HUES64 (cell line): Measurements from ENCODE around the gene ZDHHC11.

ENCODE experiments used
- H3K27ac ChIP-seq: 2 replicates; pipeline ENCODE4 v1.7.0; 2013; ENCODE audit warnings: low read depth, low read length, inconsistent platforms
- H3K27me3 ChIP-seq: 2 replicates; pipeline ENCODE4 v1.6.1; 2013; ENCODE audit warnings: mild to moderate bottlenecking, low read length; ENCODE audit not compliant: insufficient read depth
- H3K36me3 ChIP-seq: 2 replicates; pipeline ENCODE4 v1.6.1; 2013; ENCODE audit warnings: mild to moderate bottlenecking, low read length; ENCODE audit not compliant: insufficient read depth
- H3K4me1 ChIP-seq: 2 replicates; pipeline ENCODE4 v1.6.1; 2013; ENCODE audit warnings: mild to moderate bottlenecking, low read length, moderate library complexity; ENCODE audit not compliant: insufficient read depth
- H3K4me3 ChIP-seq: 2 replicates; pipeline ENCODE4 v1.5.1; 2013; ENCODE audit warnings: mild to moderate bottlenecking, low read length, moderate library complexity
- H3K9ac ChIP-seq: 2 replicates; pipeline ENCODE4 v1.6.1; 2013; ENCODE audit warnings: mild to moderate bottlenecking, low read depth, low read length
- H3K9me3 ChIP-seq: 2 replicates; pipeline ENCODE4 v1.6.1; 2013; ENCODE audit warnings: low read depth, low read length; ENCODE audit not compliant: insufficient read depth
- WGBS: fragments of 150-250, 120-280 bp; methylation state at CpG from one replicate; pipeline ENCODE4 v1.1.7; 2013; ENCODE audit warnings: missing lambda C conversion rate; 5-methylcytosine and 5-hydroxymethylcytosine counted together

The ZDHHC11 gene

DNA sequence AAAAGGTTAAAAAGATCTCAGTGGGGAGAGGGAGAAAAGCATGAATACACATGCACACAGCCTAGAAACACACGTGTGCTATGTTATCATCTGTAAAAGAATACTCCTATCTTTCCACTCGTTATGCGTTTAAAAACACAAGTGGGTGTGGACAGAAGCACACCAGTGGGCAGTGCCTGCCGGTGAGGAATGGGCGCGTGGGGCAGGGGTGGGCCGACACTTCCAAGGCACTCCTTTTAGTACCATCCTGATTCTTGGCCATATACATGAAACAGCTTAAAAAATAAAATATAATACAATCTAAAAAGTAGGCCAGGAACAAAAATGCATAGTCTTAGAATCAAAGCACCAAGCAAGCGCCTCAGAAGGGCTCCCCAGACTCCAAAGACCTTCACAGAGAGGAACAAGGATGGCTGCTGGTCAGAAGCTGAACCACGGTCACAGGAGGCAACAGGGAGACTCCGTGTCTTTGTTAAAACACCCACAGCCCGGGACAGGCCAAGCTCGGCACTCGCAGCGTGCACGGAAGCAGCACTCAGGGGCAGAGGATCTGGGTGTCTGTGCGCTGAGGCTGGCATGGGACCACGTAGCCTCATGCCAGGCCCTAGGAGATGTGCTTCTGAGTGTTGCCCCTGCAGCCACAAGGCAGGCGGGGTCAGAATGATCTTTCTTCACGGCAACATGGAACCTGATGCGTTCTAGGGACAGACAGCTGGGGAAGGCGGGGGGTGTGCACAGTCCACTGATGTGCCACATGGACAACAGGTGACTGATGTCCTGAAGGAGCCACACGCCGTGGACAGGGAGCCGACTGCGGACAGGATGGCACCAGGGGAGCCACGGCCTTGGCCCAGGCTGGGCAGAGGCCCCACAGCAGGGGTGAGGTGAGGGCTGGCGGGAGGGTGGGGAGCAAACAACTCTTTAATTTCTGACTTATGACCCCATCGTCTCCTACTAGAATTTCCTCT lies 25.9 kb upstream of the ZDHHC11 start:
- Histone ChIP-seq H3K4me3 (no peak overlapping the region), H3K4me1 (no peaks in the 10 kb centered on the region), H3K36me3 (peaks cover 78% of the 10 kb centered on the region), H3K27ac (no peak overlapping the region), H3K27me3 (no peaks in the 10 kb centered on the region), H3K9me3 (no peaks in the 10 kb centered on the region), H3K9ac (no peak overlapping the region)
- 97% methylated on average over 28 of the region's 28 CpGs for WGBS

- H3K27ac ChIP-seq = no peak overlapping the region
Measured at GRCh38 chr5:875931-876330, 25.1 kb upstream of the ZDHHC11 start.

DNA sequence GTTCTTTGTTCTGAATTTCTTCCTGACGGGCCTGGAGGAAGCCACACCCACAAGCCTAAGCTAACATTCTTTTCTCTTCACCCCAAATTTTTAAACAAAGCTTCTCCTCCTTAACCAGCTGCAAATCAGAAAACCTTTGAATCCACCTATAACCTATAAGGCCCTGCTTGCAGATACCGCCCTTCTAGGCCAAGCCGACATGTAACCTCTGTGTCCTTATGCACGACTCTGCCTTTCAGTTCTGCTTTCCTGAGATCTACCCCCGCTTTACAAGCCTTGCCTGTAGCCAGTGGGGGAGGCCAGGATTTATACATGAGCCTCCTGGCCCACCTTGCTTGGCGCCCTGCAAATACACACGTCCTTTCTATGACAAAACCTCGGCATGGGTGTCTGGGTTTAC lies 22.5 kb upstream of the ZDHHC11 start:
- 94% methylated on average over 8 of the region's 8 CpGs for WGBS
- H3K36me3 ChIP-seq = peaks cover 97% of the 10 kb centered on the region
- H3K9ac ChIP-seq = no peak overlapping the region
- no peaks in the 10 kb centered on the region for H3K4me1 ChIP-seq
- no peak overlapping the region for H3K4me3 ChIP-seq
- H3K27me3 ChIP-seq = no peaks in the 10 kb centered on the region
- no peaks in the 10 kb centered on the region for H3K9me3 ChIP-seq
- H3K27ac ChIP-seq = no peak overlapping the region

More at GRCh38 chr5:875931-876330, 25.1 kb upstream of the ZDHHC11 start:
- Histone ChIP-seq H3K9me3 (no peaks in the 10 kb centered on the region), H3K4me3 (no peak overlapping the region), H3K4me1 (no peaks in the 10 kb centered on the region), H3K36me3 (peaks cover 78% of the 10 kb centered on the region), H3K27me3 (no peaks in the 10 kb centered on the region), H3K9ac (no peak overlapping the region)
- WGBS = 98% methylated on average over 24 of the region's 24 CpGs

- no peaks in the 10 kb centered on the region for H3K9me3 ChIP-seq
Measured at GRCh38 chr5:872301-872700, 21.5 kb upstream of the ZDHHC11 start.

GRCh38 chr5:871596-872298 lies 21.0 kb upstream of the ZDHHC11 start:
- H3K27ac ChIP-seq = no peak overlapping the region
- no peak overlapping the region for H3K4me3 ChIP-seq
- WGBS = 95% methylated on average over 29 of the region's 29 CpGs
- H3K9me3 ChIP-seq = no peaks in the 10 kb centered on the region
- H3K9ac ChIP-seq = no peak overlapping the region
- peaks cover 97% of the 10 kb centered on the region for H3K36me3 ChIP-seq
- H3K27me3 ChIP-seq = no peaks in the 10 kb centered on the region
- H3K4me1 ChIP-seq = no peaks in the 10 kb centered on the region

More at GRCh38 chr5:872301-872700, 21.5 kb upstream of the ZDHHC11 start:
- 92% methylated on average over 10 of the region's 10 CpGs for WGBS
- Histone ChIP-seq H3K4me3 (no peak overlapping the region), H3K9ac (no peak overlapping the region), H3K36me3 (peaks cover 97% of the 10 kb centered on the region), H3K27ac (no peak overlapping the region), H3K27me3 (no peaks in the 10 kb centered on the region), H3K4me1 (no peaks in the 10 kb centered on the region)

GRCh38 chr5:870956-871355 lies 20.2 kb upstream of the ZDHHC11 start:
- H3K9ac ChIP-seq = no peak overlapping the region
- no peak overlapping the region for H3K27ac ChIP-seq
- H3K9me3 ChIP-seq = no peaks in the 10 kb centered on the region
- WGBS = 94% methylated on average over 5 of the region's 5 CpGs
- H3K4me1 ChIP-seq = no peaks in the 10 kb centered on the region
- no peak overlapping the region for H3K4me3 ChIP-seq
- peaks cover 97% of the 10 kb centered on the region for H3K36me3 ChIP-seq
- H3K27me3 ChIP-seq = no peaks in the 10 kb centered on the region

- H3K9ac ChIP-seq = no peak overlapping the region
- no peaks in the 10 kb centered on the region for H3K4me1 ChIP-seq
- no peaks in the 10 kb centered on the region for H3K9me3 ChIP-seq
- H3K27me3 ChIP-seq = no peaks in the 10 kb centered on the region
- no peak overlapping the region for H3K4me3 ChIP-seq
- WGBS = 95% methylated on average over 16 of the region's 16 CpGs
- no peak overlapping the region for H3K27ac ChIP-seq
- H3K36me3 ChIP-seq = peaks cover 98% of the 10 kb centered on the region
Measured at GRCh38 chr5:868428-869135, 17.8 kb upstream of the ZDHHC11 start.

DNA sequence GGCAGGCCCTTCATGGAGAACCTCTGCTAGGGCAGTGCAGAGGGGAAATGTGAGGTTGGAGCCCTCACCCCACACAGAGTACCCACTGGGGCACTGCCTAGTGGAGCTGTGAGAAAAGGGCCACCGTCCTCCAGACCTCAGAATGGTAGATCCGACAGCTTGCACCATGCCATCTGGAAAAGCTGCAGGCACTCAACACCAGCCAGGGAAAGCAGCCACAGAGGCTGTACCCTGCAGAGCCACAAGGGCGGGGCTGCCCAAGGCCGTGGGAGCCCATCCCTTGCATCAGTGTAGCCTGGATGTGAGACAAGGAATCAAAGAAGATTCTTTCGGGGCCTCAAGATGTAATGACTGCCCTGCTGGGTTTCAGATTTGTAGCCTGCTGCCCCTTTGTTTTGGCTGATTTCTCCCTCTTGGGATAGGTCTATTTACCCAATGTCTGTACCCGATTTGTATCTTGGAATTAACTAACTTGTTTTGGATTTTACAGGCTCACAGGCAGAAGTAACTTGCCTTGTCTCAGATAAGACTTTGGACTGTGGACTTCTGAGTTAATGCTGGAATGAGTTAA lies 16.6 kb upstream of the ZDHHC11 start:
- Histone ChIP-seq H3K27me3 (no peaks in the 10 kb centered on the region), H3K9ac (no peak overlapping the region), H3K27ac (no peak overlapping the region), H3K36me3 (peaks cover 100% of the 10 kb centered on the region), H3K9me3 (no peaks in the 10 kb centered on the region), H3K4me3 (no peak overlapping the region), H3K4me1 (no peaks in the 10 kb centered on the region)
- 95% methylated on average over 6 of the region's 6 CpGs for WGBS

GRCh38 chr5:865771-866170 lies 15.0 kb upstream of the ZDHHC11 start:
- Histone ChIP-seq H3K4me3 (no peak overlapping the region), H3K27me3 (no peaks in the 10 kb centered on the region), H3K9me3 (no peaks in the 10 kb centered on the region), H3K36me3 (peaks cover 84% of the 10 kb centered on the region), H3K9ac (no peak overlapping the region), H3K4me1 (no peaks in the 10 kb centered on the region), H3K27ac (no peak overlapping the region)
- 97% methylated on average over 10 of the region's 10 CpGs for WGBS

GRCh38 chr5:865168-865521 lies 14.4 kb upstream of the ZDHHC11 start:
- WGBS = 98% methylated on average over 24 of the region's 24 CpGs
- Histone ChIP-seq H3K4me1 (no peaks in the 10 kb centered on the region), H3K36me3 (peaks cover 78% of the 10 kb centered on the region), H3K27me3 (no peaks in the 10 kb centered on the region), H3K9ac (no peak overlapping the region), H3K9me3 (no peaks in the 10 kb centered on the region), H3K4me3 (no peak overlapping the region), H3K27ac (no peak overlapping the region)
